NCI-H146 (cell line): ENCODE measurements around the gene ACAD8.
"Not testable (repeated sequence)": the region's sequence is repeated elsewhere in the genome, so short reads cannot be mapped to it uniquely, and the experiment has no call there.

Experiments
- DNase-seq: peaks from one replicate; lab custom pipeline; 2025; lab: John Stamatoyannopoulos, UW

ACAD8 gene

DNA sequence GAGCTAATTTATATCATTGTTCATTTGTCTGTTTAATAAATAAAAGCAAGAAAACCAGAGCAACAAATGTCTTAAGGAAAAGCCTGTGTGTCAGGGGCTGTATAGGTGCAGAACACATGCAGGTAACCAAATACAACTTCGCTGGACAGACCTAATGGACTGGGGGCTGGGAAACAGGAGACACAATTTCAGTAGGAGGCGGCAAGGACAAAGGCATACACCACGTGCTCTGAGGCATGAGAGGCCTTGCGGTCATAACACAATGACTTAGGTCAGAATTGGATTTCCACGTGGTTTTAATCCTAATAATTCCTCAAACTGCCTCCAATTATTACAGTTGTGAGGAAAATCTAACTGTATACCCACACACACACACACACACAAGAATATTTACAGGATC lies 14.1 kb downstream of the ACAD8 start:
- DNase-seq = no peak

DNA sequence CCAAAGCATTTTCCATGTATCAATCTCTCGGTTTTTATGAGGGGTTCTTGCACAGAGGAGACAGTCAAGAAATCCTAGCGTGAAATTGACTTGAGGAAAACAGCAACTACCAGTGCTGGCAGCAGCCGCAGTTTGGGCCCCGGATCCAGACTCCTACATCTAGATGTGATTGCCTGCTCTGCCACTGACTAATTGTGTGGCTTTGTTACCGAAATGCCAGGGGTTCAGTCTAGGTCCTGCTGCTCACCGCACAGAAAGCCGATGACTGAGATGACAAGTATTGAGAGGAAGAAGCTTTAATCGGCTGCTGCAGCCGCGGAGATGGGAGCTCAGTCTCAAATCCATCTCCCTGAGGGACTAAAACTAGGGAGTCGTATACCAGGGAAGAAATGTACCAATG lies 14.6 kb downstream of the ACAD8 start:
- no peak for DNase-seq

DNA sequence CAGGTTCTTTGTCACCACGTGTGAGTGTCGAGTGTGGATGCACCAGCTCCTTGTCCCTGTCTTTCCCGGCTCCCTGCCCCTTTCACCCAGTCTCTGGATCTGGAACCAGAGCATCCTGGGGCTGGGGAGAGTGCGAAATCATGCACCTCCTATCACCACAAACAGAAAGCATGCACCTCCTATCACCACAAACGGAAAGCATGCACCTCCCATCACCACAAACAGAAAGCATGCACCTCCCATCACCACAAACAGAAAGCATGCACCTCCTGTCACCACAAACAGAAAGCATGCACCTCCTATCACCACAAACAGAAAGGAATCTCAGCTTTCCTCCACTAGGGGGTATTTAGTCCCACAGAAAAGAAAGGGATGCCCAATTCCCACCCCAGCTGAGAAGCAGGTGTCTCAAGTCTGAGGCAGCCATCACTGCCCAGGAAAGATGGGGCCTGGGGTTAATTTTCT lies 16.9 kb downstream of the ACAD8 start:
- peak; percentile 39 for DNase-seq

DNA sequence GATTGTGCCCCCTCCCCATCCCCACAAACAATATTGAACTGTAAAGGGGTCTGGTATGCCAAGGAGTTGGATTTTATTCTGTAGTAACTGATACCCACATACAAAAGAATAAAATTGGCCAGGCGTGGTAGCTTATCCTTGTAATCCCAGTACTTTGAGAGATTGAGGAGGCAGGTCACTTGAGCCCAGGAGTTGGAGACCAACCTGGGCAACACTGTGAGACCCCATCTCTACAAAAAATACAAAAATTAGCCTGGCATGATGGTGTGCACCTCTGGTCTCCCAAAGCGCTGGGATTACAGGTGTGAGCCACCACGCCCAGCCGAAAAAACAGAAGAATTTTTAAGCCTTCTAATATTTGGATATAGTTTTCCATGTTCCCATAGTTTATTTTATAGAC lies 18.6 kb downstream of the ACAD8 start:
- DNase-seq = no peak

DNA sequence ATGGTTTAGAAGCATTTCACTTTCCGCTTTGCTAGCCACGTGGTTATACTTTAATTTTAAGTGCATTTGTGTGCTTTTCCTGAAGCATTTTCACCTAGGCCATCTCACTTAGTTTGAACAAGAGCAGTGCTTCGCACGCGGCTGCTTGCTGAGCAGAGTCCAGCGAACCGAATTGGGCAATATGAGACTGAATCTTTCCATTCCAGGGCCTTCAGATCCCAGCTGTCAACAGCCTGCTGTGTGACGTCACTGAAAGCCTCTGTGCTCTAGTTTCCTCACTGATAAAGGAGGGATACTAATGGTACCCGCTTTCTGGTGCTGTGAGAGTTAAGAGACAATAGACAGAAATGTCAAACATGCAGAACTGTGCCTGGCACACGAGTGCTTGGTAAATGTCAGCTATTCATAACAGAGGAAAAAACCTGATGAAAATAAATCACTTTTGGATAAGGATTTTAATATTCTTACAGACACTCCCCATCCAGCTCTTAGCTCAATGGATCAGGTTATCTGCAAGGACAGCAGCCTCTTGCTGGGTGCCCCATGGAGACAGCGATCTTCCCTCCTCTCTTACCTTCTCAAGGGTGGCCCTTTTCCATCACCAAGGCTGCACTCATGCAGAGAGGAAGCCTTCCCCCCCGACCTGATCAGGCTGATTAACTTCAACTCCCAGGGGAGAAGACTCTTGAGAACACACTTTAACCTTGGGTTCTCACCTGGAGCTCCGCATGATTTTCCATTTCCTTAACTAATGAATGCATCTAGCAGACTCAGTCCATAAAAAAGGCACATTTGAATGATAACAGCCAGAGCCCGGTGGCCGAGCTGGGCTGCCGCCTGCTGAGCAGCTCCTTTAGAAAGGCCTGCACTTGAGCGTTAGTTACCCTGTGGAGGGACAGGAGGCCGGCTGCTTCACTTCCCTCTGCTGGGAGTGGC lies 19.3 kb downstream of the ACAD8 start:
- DNase-seq = peak; percentile 64

DNA sequence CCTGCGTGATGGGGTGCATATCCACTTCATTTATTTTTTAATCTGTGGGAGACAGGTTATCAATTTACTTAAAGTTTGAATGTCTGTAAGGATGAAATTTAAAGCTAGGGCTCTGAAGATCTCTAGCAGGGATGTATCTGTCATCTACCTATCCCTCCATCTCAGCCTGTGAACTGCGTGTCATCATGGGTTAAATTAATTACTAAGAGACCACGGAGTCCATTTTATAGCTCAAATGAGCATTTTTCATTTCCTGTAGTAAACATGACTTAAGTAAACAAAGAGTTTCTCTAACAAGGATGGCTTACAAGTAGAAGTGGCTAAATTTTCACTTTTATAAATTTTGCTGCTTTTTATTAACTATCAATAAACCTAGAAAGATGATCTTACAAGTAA lies 19.9 kb downstream of the ACAD8 start:
- DNase-seq = no peak

DNA sequence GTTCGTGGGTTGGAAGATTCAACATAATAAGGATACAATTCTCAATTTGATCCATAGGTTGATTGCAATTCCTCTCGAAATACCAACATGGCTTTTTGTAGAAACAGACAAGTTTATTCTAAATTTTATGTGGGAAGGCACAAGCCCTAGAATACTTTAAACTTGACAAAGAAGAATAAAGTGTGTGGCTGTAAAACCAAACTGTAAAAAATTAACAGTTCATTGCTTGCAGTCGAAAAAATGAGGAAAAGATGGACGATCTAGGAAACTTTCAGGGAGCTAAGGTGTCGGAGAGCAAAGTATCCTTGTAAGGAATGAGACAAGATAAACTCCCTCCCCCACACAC lies 21.8 kb downstream of the ACAD8 start:
- no peak for DNase-seq

DNA sequence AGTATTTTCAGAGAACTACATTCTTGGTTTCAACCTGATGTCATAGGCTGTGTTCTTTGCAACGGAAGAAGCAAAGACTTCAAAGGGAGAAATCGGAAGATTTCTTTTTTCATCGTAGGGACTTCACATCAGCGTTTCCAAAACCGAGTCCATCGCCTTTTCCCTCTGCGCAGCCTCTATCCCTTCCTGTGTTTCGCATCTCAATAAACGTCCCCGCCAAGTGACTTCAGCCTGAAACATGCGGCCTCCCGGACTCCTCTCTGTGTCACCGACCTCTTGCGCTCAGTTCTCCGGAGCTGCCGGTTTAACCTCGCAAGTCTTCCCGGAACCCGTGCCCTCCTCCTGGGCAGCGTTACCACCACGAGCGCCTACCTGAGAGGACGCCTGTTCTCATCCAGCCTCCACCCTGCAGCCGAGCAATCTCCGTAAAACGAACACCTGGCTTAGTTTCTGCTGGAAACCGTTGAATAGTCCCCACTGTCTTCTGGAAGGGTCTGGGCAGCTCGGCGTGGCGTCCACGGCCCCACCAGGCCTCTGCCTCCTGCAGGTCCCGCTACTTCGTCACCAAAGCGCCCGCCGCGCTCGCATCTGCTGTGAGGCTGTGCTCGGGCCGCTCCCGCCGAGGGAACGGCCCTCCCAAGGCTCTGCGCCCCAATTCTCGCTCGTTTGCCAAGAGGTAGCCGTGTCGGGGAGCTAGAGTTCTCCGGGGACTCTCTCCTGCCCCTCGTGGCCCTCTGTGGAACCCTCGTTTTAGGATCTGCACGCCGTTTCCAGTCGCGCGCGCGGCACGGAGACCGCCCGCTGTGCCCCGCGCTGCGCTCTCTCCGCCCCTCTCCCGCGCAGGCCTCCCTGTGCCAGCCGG lies 22.4 kb downstream of the ACAD8 start, which contains the start of gene GLB1L3:
TSS of gene GLB1L3 (plus strand) at position 846 of the 862 bp plus-strand sequence. CDS start 362 bp downstream, outside the sequence.
- peak; percentile 82 for DNase-seq

DNA sequence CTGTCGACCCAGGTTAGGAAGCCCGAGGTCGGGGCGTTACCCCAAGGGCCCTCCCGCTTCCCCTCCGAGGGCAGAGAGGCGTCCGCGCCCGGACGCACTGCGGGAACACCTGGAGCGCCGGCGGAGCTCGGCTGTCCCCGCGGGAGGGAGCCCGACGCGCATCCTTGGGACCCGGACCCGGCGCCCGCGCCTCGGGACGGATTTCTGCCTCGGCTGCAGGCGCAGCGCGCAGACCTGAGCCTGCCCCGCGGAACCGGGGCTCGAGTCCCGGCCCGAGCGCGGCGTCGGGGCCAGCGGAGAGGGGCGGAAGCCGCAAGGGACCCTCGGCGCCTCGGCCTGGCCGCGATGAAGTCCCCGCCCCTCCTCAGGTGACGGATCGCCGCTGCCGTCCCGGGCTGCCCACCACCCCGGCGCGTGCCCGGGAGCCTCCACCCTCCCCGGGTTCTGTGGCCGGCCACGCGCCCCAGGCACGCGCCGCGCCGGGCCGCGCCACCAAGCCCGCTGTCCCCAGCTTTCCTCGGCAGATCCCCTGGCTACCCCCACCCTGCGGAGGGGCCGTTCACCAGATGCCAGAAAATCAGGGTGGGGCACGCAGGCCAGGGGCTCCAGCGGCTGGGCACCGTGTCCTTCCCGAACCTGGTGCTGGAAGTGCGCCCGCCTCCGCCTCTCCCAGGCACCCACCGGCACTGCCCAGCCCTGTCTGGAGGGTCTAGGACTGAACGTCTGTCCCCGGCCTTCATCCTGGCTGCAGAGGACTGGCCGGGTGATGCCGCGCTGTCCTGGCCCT lies 23.2 kb downstream of the ACAD8 start:
- peak; percentile 73 for DNase-seq

DNA sequence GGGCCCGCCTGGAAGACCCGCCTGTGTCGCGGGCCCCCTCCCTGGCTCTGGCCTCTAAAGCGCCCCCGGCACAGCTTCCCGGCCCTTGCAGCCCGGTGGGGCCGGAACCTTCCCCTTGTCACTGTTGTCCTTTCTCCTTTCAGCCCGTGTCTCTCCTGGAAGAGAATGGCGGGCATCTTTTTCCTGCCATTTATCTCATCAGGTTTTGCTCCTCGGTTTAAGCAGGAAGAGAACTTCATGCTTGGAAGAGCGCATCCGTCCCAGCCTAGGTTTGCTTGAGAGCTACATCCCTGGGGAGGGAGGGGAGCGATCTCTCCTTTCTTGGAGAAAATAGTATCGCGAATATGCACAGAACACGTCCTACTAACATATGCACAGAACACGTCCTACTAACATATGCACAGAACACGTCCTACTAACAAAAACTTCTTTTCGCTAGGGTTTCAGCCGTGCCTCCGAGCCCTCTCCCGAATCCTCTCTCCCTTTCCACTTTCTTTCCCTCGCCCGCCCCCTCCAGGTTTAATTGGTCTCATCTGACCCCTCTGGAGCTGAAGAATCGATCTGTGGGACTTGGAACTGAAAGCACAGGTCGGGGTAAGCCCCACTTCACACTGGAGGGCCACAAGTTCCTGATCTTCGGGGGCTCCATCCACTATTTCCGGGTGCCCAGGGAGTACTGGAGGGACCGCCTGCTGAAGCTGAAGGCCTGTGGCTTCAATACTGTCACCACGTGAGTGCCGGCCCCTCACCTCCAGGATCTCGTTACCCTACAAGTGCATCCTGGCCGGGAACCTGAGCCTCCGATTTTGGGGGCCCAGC lies 24.0 kb downstream of the ACAD8 start:
- DNase-seq = no peak

DNA sequence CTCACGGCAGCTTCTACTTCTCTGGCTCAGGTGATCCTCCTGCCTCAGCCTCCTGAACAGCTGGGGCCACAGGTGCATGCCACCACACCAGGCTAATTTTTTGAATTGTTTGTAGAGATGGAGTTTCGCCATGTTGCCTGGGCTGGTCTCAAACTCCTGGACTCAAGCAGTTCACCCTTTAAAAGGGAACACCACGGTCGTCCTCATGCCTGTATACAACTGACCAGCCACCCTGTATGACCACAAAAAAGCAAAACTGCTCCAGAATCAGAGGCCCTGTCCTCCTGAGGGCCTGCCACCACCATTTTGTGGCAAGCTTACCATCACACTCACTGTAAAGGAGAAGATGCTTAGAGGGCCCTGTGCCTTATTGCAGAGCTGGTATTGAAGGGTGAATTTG lies 25.0 kb downstream of the ACAD8 start:
- DNase-seq = no peak

DNA sequence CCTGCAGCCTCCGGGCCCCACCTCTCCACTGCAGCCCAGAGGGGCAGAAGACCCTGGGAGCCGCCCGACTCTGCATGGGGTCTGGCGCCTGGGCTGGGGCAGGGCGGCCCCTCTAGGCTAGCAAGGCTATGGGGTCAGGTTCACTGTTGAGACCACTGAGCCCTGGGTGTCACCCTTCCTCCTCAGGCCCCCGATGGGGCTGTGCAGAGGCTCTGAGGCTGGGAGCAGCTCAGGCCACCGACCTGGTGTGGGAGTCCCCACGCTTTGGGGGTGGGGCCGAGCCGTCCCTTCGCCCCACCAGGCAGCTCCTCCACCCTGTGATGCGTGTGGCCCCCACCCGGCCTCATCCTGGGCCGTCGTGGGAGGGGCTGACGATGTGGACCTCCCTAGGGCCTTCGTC lies 28.3 kb downstream of the ACAD8 start:
- not testable (repeated sequence) for DNase-seq

DNA sequence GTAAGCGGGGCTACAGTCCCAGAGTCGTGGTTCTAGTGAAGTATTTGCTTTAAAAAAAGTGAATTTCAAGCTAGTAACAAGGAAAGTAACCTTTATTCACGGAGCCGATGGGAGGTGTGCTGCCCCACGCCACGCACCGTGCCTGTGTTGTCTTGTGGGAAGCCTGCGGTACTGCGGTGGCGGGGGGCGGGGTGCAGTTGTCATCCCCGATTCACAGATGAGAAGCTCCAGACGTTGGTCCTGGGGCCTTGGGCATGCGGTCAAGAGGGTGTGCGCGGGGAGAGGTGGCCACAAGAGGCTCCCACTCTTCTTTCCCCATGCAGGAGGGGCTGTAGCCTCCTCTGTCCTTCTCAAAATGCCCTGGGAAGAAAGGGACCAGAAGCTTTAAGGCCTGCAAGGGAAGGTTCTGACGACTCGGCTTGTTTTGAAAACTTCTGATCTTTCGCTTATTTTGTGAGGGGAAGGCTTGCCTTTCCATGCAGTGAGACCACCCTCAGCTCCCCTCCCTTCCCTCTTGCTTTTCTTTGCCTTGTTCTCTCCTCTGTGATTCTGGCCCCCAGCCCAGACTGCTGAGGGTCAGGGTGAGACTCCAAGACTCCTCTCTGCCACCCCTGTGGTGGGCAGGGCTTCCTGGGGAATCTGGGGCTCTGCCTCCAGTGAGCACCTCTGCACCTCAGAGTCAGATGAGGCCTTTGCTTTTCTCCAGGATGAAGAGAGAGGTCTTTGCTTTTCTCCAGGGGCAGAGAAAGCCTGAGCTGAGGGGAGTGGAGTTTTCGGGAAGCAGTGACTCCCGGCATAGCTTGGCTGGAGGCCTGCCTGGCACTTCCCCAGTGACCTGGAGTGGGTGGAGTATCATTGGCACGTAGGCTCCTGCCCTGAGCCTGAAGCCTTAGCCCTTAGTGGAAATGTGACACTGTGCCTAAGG lies 29.0 kb downstream of the ACAD8 start:
- DNase-seq = no peak

DNA sequence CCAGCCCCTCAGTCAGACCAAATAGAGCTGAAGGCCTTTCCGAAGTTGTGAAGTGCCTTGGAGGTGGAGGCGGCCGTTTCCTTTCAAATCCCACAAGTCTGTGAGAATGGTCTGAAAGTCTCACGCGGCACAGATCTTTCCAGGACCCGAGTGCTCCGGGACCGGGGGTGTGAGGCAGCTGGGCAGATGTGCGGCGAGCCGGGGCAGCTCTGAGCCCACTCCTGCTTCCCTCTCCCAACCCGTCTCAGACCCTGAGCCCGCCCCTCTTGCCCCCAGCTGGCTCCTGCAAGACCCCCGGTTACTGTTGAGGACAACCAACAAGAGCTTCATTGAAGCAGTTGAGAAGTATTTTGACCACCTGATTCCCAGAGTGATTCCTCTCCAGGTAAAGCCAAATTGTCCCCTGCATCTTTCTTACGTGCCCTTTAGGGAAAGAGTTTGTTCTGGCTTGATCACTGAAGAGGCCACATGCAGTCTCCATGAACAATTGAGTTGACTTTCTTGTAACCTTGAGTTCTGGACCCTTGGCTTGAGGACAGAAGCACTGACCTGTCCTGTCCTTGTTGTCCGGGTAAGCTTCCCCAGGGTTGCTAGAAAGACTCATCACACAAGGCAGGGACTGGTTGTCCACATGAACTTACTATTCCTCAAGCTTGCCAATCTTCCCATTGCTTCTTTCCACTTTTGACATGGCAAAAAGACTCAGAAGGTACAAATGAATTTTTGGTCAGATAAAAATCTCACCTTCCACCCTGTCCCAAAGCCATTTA lies 30.3 kb downstream of the ACAD8 start:
- no peak for DNase-seq

DNA sequence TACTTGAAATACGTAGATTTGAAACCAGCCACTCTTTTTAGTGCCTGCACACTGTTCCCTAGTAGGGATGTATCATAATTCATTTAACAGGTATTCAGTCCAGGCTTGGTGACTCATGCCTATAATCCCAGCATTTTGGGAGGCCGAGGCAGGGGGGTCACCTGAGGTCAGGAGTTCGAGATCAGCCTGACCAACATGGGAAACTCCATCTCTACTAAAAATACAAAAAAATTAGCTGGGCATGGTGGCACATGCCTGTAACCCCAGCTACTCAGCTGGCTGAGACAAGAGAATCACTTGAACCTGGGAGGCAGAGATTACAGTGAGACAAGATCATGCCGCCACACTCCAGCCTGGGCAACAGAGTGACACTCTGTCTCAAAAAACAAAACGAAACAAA lies 31.0 kb downstream of the ACAD8 start:
- not testable (repeated sequence) for DNase-seq

DNA sequence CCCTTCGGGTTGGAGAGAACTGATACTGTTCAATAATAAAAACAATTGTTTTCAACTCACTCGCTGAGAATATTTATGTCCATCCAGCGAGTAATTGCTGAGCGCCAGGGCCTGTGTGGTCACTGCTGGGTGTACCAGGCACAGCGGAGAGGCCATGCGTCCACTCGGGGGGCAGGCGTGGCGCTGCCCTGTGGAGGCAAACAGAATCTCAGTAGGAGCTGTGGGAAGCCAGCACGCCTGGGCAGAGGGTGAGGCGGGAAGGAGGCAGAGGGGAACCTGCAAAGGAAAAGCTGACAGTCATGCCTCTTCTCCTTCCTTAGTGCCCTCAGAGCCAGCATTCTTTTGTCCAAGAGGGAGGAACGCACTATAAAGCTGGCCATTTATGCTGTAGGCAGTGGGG lies 34.2 kb downstream of the ACAD8 start:
- DNase-seq = no peak

DNA sequence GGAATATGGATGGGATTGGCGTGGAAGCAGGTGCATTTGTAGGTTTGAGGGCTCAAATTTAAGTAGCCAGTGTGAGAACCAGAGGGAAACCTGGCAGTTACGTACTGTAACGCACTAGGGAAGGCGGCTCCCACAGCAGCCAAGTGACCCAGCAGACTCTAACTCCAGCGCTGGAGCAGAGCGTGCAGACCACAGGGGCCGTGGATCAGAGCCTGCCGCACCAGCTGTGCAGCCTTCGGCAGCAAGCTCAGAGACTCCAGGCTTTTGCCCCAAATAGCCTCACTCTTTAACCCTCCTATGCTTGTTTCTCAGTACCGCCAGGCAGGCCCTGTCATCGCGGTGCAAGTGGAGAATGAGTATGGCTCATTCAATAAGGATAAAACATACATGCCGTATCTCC lies 35.1 kb downstream of the ACAD8 start:
- DNase-seq = no peak

DNA sequence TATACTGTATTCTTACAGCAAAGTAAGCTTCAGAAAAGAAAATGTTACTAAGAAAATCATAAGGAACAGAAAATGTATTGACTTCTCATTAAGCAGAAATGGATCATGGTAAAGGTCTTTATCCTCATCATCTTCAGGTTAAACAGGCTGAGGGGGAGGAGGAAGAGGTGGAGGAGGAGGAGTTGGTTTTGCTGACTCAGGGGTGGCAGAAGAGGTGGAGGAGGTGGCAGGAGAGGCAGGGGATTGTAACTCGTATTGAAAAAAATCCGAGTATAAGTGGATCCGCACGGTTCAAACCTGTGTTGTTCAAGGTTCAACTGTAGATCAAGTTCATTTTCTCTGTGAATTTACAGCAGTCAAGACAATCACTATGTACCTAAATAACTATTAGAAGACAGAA lies 35.8 kb downstream of the ACAD8 start:
- DNase-seq = no peak

DNA sequence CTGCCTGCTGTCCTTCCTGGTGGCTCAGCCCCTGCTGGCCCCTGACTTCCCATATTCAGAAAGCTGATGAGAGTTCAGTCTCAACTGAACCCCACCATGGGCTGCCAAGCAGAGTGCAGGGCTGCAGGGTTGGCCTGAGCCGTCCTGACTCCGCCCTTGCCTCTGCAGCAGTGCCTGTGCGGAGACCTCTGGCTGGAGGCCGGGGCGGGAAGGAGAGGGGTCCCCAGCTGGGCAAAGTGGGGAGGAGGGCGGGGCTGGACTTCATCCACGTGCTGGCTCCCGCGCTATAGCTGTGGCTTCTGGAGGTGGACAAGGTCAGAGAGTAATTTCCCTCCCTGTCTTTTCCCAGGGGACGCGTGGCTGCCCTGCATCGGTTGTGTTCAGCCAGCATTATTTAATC lies 36.4 kb downstream of the ACAD8 start:
- no peak for DNase-seq
